ENCODE data around the gene SLX4IP. TPM values are rescaled to one million over a fixed set of nuclear protein-coding genes. Genes with fewer than 3 reads are reported as not detected.

Gene SLX4IP
- total and polyA plus RNA-seq, 10 donors = 2.8 to 9.0 (median 5.1) TPM

DNA sequence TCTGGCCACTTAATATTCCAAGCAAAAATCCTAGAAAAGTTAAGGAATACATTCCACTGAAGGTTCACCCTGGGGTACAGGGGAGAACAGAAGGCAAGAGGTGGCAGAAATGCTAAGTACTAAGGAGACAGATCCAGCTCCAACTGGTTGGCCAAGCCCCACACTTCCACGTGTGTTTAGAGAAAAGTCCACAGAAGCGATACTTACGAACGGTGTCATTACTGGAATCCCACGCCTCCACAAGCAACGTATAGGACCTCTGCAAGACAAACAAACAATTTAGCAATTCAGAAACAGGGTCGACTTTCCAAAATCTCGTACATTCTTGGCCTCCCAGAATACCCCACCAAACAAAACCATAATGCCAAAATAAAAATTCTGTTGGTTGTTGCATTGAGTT lies 228.7 kb downstream of the SLX4IP start:
- 76 to 90% (median 83%) methylated on average over 8 of the region's 8 CpGs for WGBS, 5 donors
- Histone ChIP-seq H3K36me3 (peaks cover 0 to 81% (median 9%) of the 10 kb centered on the region in 6 donors), H3K27ac (no peak overlapping the region), H3K9me3 (no peaks in the 10 kb centered on the region), H3K27me3 (replicated peaks in 1 of 7) (peaks cover 0 to 27% (median 0%) of the 10 kb centered on the region in 7 donors), H3K4me1 (peaks cover 11 to 77% (median 42%) of the 10 kb centered on the region in 6 donors), H3K4me3 (no peak overlapping the region)
- intact Hi-C loops (cut with DNase I; ENCODE audit: low total_unique reads) = no loop called here
- no peak for TF ChIP-seq POLR2A (IDR thresholded peaks at IDR 0.05)
- TF ChIP-seq POLR2AphosphoS5 (IDR thresholded peaks at IDR 0.05) = no peak
- TF ChIP-seq, protein P1, sequence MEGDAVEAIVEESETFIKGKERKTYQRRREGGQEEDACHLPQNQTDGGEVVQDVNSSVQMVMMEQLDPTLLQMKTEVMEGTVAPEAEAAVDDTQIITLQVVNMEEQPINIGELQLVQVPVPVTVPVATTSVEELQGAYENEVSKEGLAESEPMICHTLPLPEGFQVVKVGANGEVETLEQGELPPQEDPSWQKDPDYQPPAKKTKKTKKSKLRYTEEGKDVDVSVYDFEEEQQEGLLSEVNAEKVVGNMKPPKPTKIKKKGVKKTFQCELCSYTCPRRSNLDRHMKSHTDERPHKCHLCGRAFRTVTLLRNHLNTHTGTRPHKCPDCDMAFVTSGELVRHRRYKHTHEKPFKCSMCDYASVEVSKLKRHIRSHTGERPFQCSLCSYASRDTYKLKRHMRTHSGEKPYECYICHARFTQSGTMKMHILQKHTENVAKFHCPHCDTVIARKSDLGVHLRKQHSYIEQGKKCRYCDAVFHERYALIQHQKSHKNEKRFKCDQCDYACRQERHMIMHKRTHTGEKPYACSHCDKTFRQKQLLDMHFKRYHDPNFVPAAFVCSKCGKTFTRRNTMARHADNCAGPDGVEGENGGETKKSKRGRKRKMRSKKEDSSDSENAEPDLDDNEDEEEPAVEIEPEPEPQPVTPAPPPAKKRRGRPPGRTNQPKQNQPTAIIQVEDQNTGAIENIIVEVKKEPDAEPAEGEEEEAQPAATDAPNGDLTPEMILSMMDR (IDR thresholded peaks at IDR 0.05 in 8 of 11, conservative IDR thresholded peaks at IDR 0.05 in 3 of 11) = no peak
- DNase-seq = no peak

DNA sequence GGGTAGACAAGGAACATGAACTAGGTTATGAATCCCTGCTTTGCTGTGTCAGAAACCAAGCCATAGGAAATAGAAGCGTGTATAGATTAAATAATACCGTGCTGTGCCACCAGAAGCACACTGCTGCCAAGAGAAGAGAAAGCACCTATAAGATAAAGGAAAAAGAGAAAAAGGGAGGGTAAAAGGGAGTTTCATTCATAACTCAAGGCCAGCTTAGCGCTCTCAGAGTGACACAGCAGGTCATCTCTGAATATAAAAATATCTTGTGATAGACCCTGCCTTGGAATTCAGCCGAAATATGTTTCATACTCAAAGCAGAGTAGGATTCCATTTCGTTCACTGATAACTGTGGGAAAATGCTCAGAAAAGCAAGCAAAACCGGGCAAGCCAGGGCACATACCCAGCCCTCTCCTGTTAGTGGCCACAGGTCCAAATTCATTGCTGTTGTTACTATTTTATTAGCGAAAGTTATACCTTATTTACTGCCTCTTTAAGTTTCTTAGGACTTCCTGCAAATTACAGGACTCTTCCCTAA lies 230.0 kb downstream of the SLX4IP start:
- Histone ChIP-seq H3K27ac (peak overlapping the region in 3 of 8 donors; percentile 22 to 67 (median 65)), H3K4me3 (no peak overlapping the region), H3K36me3 (peaks cover 0 to 78% (median 9%) of the 10 kb centered on the region in 6 donors), H3K9me3 (no peaks in the 10 kb centered on the region), H3K4me1 (peaks cover 11 to 85% (median 50%) of the 10 kb centered on the region in 6 donors), H3K27me3 (replicated peaks in 1 of 7) (peaks cover 0 to 39% (median 0%) of the 10 kb centered on the region in 7 donors)
- DNase-seq = no peak
- WGBS, 5 donors = 52 to 72% (median 69%) methylated on average over 7 of the region's 7 CpGs
- TF ChIP-seq, protein P1 (IDR thresholded peaks at IDR 0.05 in 8 of 11, conservative IDR thresholded peaks at IDR 0.05 in 3 of 11) = no peak
- TF ChIP-seq POLR2A (IDR thresholded peaks at IDR 0.05) = no peak
- no peak for TF ChIP-seq POLR2AphosphoS5 (IDR thresholded peaks at IDR 0.05)
- intact Hi-C loops (cut with DNase I; ENCODE audit: low total_unique reads) = no loop called here

DNA sequence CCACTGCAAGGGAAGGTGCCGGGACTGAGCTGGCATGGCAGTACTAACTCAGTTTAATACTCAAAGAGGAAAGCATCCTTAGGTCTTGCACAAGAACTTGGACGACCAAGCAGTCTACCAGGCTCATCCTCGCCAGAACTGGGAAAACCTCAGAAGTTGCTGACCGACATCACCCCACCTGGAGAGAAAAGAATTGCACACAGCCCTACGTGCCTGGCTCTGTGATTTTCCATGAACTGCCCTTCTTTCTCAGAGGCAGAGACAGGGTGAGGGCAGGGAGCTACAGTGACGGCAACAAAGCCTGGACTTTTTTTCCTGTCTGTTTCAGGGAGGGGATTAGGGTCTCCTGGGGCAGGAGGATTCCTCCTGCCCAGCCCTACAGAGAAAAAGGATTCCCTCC lies 230.7 kb downstream of the SLX4IP start:
- H3K9me3 ChIP-seq = no peaks in the 10 kb centered on the region
- peaks cover 11 to 87% (median 55%) of the 10 kb centered on the region in 6 donors for H3K4me1 ChIP-seq
- intact Hi-C loops (cut with DNase I; ENCODE audit: low total_unique reads) = no loop called here
- H3K27ac ChIP-seq = peak overlapping the region in 5 of 8 donors; percentile 55 to 70 (median 65)
- H3K36me3 ChIP-seq = peaks cover 0 to 71% (median 9%) of the 10 kb centered on the region in 6 donors
- no peak for DNase-seq
- 51 to 72% (median 68%) methylated on average over 6 of the region's 6 CpGs for WGBS, 5 donors
- H3K27me3 ChIP-seq (replicated peaks in 1 of 7) = peaks cover 0 to 43% (median 0%) of the 10 kb centered on the region in 7 donors
- no peak overlapping the region for H3K4me3 ChIP-seq
- TF ChIP-seq POLR2A (IDR thresholded peaks at IDR 0.05) (no peak), POLR2AphosphoS5 (IDR thresholded peaks at IDR 0.05) (no peak)
- TF ChIP-seq, protein P1 (IDR thresholded peaks at IDR 0.05 in 8 of 11, conservative IDR thresholded peaks at IDR 0.05 in 3 of 11) = no peak

DNA sequence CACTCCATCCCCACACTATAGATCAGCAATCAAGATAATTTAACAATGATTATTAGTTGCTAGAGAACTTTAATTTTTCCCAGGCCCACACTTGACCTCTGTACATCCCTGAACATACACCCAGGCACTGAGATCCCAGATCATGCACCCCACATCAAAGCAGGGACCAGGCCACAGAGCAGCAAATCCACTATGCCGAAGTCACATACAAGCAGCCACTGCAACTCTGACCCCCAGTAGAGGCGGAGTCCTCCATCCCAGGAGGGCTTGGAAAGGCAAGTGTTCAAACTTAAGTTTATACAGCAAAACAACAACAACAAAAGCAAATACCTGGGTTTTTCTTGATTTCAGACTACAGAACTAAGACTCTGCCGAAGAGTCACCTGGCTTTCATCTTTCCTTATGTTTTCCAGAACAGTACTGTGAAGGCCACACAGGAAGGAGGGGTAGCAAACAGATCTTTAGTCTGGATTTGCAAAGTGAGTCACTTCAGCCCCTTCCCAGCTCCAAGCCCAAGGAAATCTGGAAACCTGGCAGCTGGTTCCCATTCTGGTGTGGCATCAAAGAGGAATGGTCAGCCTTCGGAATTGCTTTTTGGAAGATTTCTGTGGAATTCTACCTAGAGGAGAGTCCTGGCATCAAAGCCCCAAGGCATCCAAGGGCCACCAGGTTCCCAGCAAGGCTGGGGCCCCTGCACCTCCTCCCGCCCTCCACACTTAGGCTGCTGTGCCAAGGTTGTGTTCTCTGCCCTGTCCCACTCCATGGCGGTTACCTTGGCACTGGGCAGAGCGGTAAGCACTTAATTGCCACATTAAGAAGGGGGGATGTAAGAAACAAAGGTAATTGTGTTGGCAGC lies 231.3 kb downstream of the SLX4IP start:
- TF ChIP-seq POLR2AphosphoS5 (IDR thresholded peaks at IDR 0.05) = no peak
- TF ChIP-seq, protein P1 (IDR thresholded peaks at IDR 0.05 in 8 of 11, conservative IDR thresholded peaks at IDR 0.05 in 3 of 11) = no peak
- no peak for TF ChIP-seq POLR2A (IDR thresholded peaks at IDR 0.05)
- Histone ChIP-seq H3K4me3 (peak overlapping the region in 3 of 8 donors; percentile 4 to 81 (median 43)), H3K27me3 (replicated peaks in 1 of 7) (peaks cover 0 to 43% (median under 1%) of the 10 kb centered on the region in 7 donors), H3K4me1 (peaks cover 13 to 93% (median 61%) of the 10 kb centered on the region in 6 donors), H3K36me3 (peaks cover 0 to 64% (median 6%) of the 10 kb centered on the region in 6 donors), H3K27ac (peak overlapping the region; percentile 7 to 70 (median 60)), H3K9me3 (no peaks in the 10 kb centered on the region)
- intact Hi-C loops (cut with DNase I; ENCODE audit: low total_unique reads) = no loop called here
- no peak for DNase-seq
- 64 to 87% (median 72%) methylated on average over 7 of the region's 7 CpGs for WGBS, 5 donors
